ENCODE results near the gene KIF1A. TPM values are rescaled to one million over a fixed set of nuclear protein-coding genes. Genes with fewer than 3 reads are reported as not detected.

Gene KIF1A
- polyA plus RNA-seq, 1 donor from 2014 or later, result 63.4 TPM

DNA sequence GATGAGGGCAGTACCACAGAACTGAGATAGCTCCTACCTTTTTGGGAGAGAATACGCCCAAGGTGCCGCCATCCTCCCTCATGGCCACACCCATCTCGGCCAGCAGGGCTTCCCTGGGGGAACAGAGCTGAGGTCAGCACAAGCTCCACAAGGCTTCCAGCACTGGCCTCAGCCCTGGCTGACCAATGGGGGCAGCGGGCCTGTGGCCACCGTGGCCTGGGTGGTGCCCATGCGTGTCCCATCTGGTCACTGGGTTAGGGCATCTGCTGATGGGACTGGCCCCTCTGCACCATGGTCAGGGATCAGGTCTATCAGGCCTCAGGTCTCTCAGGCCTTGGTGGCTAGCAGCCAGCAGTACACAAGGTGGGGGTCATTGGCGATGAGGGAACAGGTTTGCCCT, 50.9 kb downstream of the KIF1A start:
- Histone ChIP-seq H2AFZ (ENCODE audit: low read depth, low read length) (no peak overlapping the region), H3K27me3 (ENCODE audit: insufficient read depth, low read depth, low read length) (no peaks in the 10 kb centered on the region), H3F3A (ENCODE audit: insufficient read depth, low read length, poor library complexity, severe bottlenecking) (no peaks in the 10 kb centered on the region), H4K20me1 (ENCODE audit: insufficient read depth) (no peaks in the 10 kb centered on the region), H3K27ac (ENCODE audit: low read length) (no peak overlapping the region), H3K9me2 (ENCODE audit: insufficient read depth, low read length) (no peaks in the 10 kb centered on the region), H3K9ac (ENCODE audit: low read length) (no peak overlapping the region), H3K79me2 (replicated peaks; ENCODE audit: insufficient read depth, low read length) (no peaks in the 10 kb centered on the region), H3K4me3 (ENCODE audit: low read length) (no peak overlapping the region), H3K36me3 (ENCODE audit: insufficient read depth, low read length) (peaks cover 9% of the 10 kb centered on the region), H3K9me3 (ENCODE audit: low read length) (no peaks in the 10 kb centered on the region), H3K4me2 (ENCODE audit: low read length) (no peak overlapping the region)
- TF ChIP-seq EP300 (conservative IDR thresholded peaks at IDR 0.05; ENCODE audit: poor library complexity, severe bottlenecking) (no peak), MXI1 (conservative IDR thresholded peaks at IDR 0.05; ENCODE audit: poor library complexity, severe bottlenecking) (no peak), EZH2 (IDR thresholded peaks at IDR 0.05; ENCODE audit: borderline replicate concordance, insufficient read depth, low read length, poor library complexity, severe bottlenecking) (no peak), TAF1 (IDR thresholded peaks at IDR 0.05; ENCODE audit: low read depth) (no peak), POLR2AphosphoS5 (IDR thresholded peaks at IDR 0.05) (no peak), REST (IDR thresholded peaks at IDR 0.05; ENCODE audit: borderline replicate concordance) (no peak)

DNA sequence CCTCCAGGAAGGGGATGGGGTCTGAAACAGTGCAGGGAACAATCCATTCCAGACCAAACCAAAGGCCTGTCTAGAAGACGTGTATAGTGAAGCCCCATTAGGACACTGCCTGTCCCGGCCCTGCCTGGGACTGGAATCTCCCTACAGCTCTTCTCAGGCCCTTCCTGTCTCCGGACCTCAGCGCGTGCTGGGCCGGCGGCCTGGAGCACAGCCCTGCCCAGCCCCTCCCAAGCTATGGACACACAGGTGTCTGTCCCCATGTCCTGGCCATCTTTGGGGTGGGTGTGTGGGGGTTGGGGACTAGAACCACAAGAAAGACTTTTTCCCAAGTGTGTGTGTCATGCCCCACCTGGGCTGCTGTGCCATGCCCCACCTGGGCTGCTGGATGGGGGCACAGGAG, 51.8 kb downstream of the KIF1A start:
- Histone ChIP-seq H4K20me1 (ENCODE audit: insufficient read depth) (no peaks in the 10 kb centered on the region), H3K4me3 (ENCODE audit: low read length) (no peak overlapping the region), H3K27ac (ENCODE audit: low read length) (no peak overlapping the region), H3K4me2 (ENCODE audit: low read length) (no peak overlapping the region), H3K79me2 (replicated peaks; ENCODE audit: insufficient read depth, low read length) (no peaks in the 10 kb centered on the region), H3F3A (ENCODE audit: insufficient read depth, low read length, poor library complexity, severe bottlenecking) (no peaks in the 10 kb centered on the region), H2AFZ (ENCODE audit: low read depth, low read length) (no peak overlapping the region), H3K9me3 (ENCODE audit: low read length) (no peaks in the 10 kb centered on the region), H3K27me3 (ENCODE audit: insufficient read depth, low read depth, low read length) (no peaks in the 10 kb centered on the region), H3K9me2 (ENCODE audit: insufficient read depth, low read length) (no peaks in the 10 kb centered on the region), H3K36me3 (ENCODE audit: insufficient read depth, low read length) (peaks cover 9% of the 10 kb centered on the region), H3K9ac (ENCODE audit: low read length) (no peak overlapping the region)
- TF ChIP-seq REST (IDR thresholded peaks at IDR 0.05; ENCODE audit: borderline replicate concordance), result no peak
- no peak for TF ChIP-seq MXI1 (conservative IDR thresholded peaks at IDR 0.05; ENCODE audit: poor library complexity, severe bottlenecking)
- TF ChIP-seq, protein P1, sequence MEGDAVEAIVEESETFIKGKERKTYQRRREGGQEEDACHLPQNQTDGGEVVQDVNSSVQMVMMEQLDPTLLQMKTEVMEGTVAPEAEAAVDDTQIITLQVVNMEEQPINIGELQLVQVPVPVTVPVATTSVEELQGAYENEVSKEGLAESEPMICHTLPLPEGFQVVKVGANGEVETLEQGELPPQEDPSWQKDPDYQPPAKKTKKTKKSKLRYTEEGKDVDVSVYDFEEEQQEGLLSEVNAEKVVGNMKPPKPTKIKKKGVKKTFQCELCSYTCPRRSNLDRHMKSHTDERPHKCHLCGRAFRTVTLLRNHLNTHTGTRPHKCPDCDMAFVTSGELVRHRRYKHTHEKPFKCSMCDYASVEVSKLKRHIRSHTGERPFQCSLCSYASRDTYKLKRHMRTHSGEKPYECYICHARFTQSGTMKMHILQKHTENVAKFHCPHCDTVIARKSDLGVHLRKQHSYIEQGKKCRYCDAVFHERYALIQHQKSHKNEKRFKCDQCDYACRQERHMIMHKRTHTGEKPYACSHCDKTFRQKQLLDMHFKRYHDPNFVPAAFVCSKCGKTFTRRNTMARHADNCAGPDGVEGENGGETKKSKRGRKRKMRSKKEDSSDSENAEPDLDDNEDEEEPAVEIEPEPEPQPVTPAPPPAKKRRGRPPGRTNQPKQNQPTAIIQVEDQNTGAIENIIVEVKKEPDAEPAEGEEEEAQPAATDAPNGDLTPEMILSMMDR (IDR thresholded peaks at IDR 0.05; ENCODE audit: poor library complexity, severe bottlenecking), result no peak
- TF ChIP-seq RAD21 (conservative IDR thresholded peaks at IDR 0.05), result no peak
- TF ChIP-seq SMC3 (conservative IDR thresholded peaks at IDR 0.05; ENCODE audit: poor library complexity), result no peak
- TF ChIP-seq POLR2AphosphoS5 (IDR thresholded peaks at IDR 0.05), result no peak
- TF ChIP-seq EP300 (conservative IDR thresholded peaks at IDR 0.05; ENCODE audit: poor library complexity, severe bottlenecking), result no peak
- no peak for TF ChIP-seq TAF1 (IDR thresholded peaks at IDR 0.05; ENCODE audit: low read depth)
- no peak for TF ChIP-seq EZH2 (IDR thresholded peaks at IDR 0.05; ENCODE audit: borderline replicate concordance, insufficient read depth, low read length, poor library complexity, severe bottlenecking)
